ENCODE data around the gene CDKAL1. TPM values are rescaled to one million over a fixed set of nuclear protein-coding genes. Genes with fewer than 3 reads are reported as not detected.

The CDKAL1 gene
- total and polyA plus RNA-seq, 2 donors (not counting 3 experiments of a cell fraction or from before 2014, with no cell fraction given): 6.1 to 20.5 TPM

DNA sequence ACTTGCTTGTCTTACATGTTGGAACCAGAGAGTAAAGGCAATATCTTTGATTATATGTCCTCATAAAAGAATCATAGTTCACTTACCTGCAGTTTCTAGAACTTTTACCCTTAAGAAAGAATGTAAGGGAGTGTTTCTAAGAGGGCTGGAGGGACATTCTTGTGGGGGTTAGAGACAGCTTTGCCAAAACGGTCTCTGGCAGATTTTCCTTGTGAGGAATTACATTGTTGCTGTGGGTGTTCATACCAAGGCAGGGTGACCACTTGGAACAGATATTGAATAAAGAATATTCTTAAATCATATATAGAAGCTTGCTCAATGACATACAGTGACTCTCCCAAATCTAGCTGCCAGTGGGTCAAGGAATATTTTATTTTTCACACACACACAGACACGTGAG, 541.7 kb downstream of the CDKAL1 start:
- Histone ChIP-seq H2AFZ (ENCODE audit: low read depth, low read length) (no peak overlapping the region), H3K27me3 (ENCODE audit: control insufficient read depth in 2 of 2, insufficient read depth in 2 of 2, low read length in 2 of 2) (no peaks in the 10 kb centered on the region), H3K27ac (ENCODE audit: insufficient read depth, low read depth, low read length) (no peak overlapping the region), H3K9me3 (replicated peaks; ENCODE audit: control insufficient read depth, insufficient read depth, low read length) (no peaks in the 10 kb centered on the region), H3K4me3 (replicated peaks in 1 of 3; ENCODE audit: insufficient read depth in 1 of 3, low read depth in 1 of 3, low read length in 3 of 3) (no peak overlapping the region), H3K9ac (replicated peaks; ENCODE audit: extremely low read depth, insufficient read depth, low read length) (no peak overlapping the region), H3K4me2 (ENCODE audit: insufficient read depth, low read length) (no peak overlapping the region), H4K20me1 (replicated peaks; ENCODE audit: control insufficient read depth, extremely low read depth, insufficient read depth, low read length) (no peaks in the 10 kb centered on the region), H3K36me3 (ENCODE audit: control insufficient read depth in 2 of 2, extremely low read depth in 1 of 2, insufficient read depth in 2 of 2, low read length in 2 of 2) (no peaks in the 10 kb centered on the region), H3K79me2 (ENCODE audit: control insufficient read depth, insufficient read depth, low read length) (no peaks in the 10 kb centered on the region), H3K9me1 (replicated peaks; ENCODE audit: control insufficient read depth, extremely low read depth, insufficient read depth, low read length) (no peaks in the 10 kb centered on the region), H3K4me1 (ENCODE audit: control insufficient read depth, extremely low read depth, insufficient read depth, low read length) (no peaks in the 10 kb centered on the region)
- DNase-seq (ENCODE audit: low read depth, low spot score) (no peak), FAIRE-seq (no peak)
- intact Hi-C loops (cut with micrococcal nuclease) (no loop called here), dilution Hi-C loops (cut with MboI; ENCODE audit: extremely low pct_ligation_motif_present, low sequenced_read_pairs) (no loop called here)
- ChIA-PET CTCF (interaction anchor here (1.5 kb wide), 1 partner anchor 9 kb away, joined by 4 read pairs; no protein-coding TSS in a partner anchor), POLR2A (no interaction called here)
- no peak for TF ChIP-seq EZH2 (IDR thresholded peaks at IDR 0.05; ENCODE audit: borderline replicate concordance, low read depth, low read length, severe bottlenecking)
- TF ChIP-seq POLR2A (IDR thresholded peaks at IDR 0.05; ENCODE audit: low read depth, low read length): no peak
- TF ChIP-seq POLR2AphosphoS5 (IDR thresholded peaks at IDR 0.05; ENCODE audit: insufficient read depth, low read depth, low read length): no peak
- no peak for TF ChIP-seq MYC (IDR thresholded peaks at IDR 0.05; ENCODE audit: low read depth, low read length)
- TF ChIP-seq, protein P1, sequence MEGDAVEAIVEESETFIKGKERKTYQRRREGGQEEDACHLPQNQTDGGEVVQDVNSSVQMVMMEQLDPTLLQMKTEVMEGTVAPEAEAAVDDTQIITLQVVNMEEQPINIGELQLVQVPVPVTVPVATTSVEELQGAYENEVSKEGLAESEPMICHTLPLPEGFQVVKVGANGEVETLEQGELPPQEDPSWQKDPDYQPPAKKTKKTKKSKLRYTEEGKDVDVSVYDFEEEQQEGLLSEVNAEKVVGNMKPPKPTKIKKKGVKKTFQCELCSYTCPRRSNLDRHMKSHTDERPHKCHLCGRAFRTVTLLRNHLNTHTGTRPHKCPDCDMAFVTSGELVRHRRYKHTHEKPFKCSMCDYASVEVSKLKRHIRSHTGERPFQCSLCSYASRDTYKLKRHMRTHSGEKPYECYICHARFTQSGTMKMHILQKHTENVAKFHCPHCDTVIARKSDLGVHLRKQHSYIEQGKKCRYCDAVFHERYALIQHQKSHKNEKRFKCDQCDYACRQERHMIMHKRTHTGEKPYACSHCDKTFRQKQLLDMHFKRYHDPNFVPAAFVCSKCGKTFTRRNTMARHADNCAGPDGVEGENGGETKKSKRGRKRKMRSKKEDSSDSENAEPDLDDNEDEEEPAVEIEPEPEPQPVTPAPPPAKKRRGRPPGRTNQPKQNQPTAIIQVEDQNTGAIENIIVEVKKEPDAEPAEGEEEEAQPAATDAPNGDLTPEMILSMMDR (IDR thresholded peaks at IDR 0.05; ENCODE audit: extremely low read depth in 1 of 2, insufficient read depth in 1 of 2, low read depth in 1 of 2, low read length in 2 of 2): no peak
- TF ChIP-seq, protein P2, sequence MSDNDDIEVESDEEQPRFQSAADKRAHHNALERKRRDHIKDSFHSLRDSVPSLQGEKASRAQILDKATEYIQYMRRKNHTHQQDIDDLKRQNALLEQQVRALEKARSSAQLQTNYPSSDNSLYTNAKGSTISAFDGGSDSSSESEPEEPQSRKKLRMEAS (IDR thresholded peaks at IDR 0.05; ENCODE audit: insufficient read depth, insufficient read length): no peak
- no peak for TF ChIP-seq GATA2 (IDR thresholded peaks at IDR 0.05; ENCODE audit: insufficient read depth, insufficient read length, low read depth, low read length)
- no peak for TF ChIP-seq JUN (IDR thresholded peaks at IDR 0.05; ENCODE audit: borderline replicate concordance, insufficient read depth, insufficient read length, low read depth)
- no peak for TF ChIP-seq FOS (IDR thresholded peaks at IDR 0.05; ENCODE audit: borderline replicate concordance, insufficient read depth, low read length)
- no TSS peak for BruUV-seq (replicated peaks)
